Osteocyte (in vitro differentiated cells): ENCODE measurements around the gene MAP3K14. TPM values are rescaled to one million over a fixed set of nuclear protein-coding genes. Genes with fewer than 3 reads are reported as not detected.
A peak's percentile ranks its signal among the peaks of the same experiment; 100 is the strongest.
"Not testable (repeated sequence)": the region's sequence is repeated elsewhere in the genome, so short reads cannot be mapped to it uniquely, and the experiment has no call there.

ENCODE experiments used
- DNase-seq: peaks from one replicate; pipeline ENCODE4 v3.0.0; 2021; ENCODE audit warnings: mixed read lengths; ENCODE audit not compliant: unreplicated experiment; ENCODE audit errors: extremely low spot score
- H3K27ac Mint-ChIP-seq: one replicate; pipeline ENCODE4 v1.8.0; 2021; ENCODE audit warnings: mild to moderate bottlenecking, mixed read lengths; ENCODE audit not compliant: unreplicated experiment
- H3K27me3 Mint-ChIP-seq: one replicate; pipeline ENCODE4 v1.8.0; 2021; ENCODE audit warnings: mixed read lengths; ENCODE audit not compliant: unreplicated experiment
- H3K36me3 Mint-ChIP-seq: one replicate; pipeline ENCODE4 v1.8.0; 2021; ENCODE audit warnings: mixed read lengths; ENCODE audit not compliant: unreplicated experiment
- H3K4me1 Mint-ChIP-seq: one replicate; pipeline ENCODE4 v1.8.0; 2021; ENCODE audit warnings: mixed read lengths; ENCODE audit not compliant: unreplicated experiment
- H3K4me3 Mint-ChIP-seq: one replicate; pipeline ENCODE4 v1.8.0; 2021; ENCODE audit warnings: mild to moderate bottlenecking, moderate library complexity, mixed read lengths; ENCODE audit not compliant: unreplicated experiment
- H3K9me3 Mint-ChIP-seq: one replicate; pipeline ENCODE4 v1.8.0; 2021; ENCODE audit warnings: mixed read lengths; ENCODE audit not compliant: unreplicated experiment
- CTCF ChIP-seq: fragments of 200-600 bp; sonication (generic); IDR thresholded peaks from 2 replicates; pipeline ENCODE4 v1.5.0; 2021; ENCODE audit warnings: antibody characterized with exemption, mild to moderate bottlenecking, moderate library complexity
- total RNA-seq: library from RNA; stranded (reverse); gene quantifications from 2 replicates; pipeline ENCODE4 v1.2.1, GENCODE V29; 2021

Gene MAP3K14
- total RNA-seq, 1 donor from 2014 or later, result 13.2 TPM

- H3K27ac Mint-ChIP-seq, result no peak overlapping the region
- no peaks in the 10 kb centered on the region for H3K27me3 Mint-ChIP-seq
- H3K9me3 Mint-ChIP-seq, result peaks cover 14% of the 10 kb centered on the region
- no peaks in the 10 kb centered on the region for H3K36me3 Mint-ChIP-seq
- no peak for TF ChIP-seq CTCF
- peaks cover 17% of the 10 kb centered on the region for H3K4me1 Mint-ChIP-seq
- no peak for DNase-seq
- no peak overlapping the region for H3K4me3 Mint-ChIP-seq
Measured at GRCh38 chr17:45347444-45347843, 30.6 kb upstream of the MAP3K14 start.

- no peak for TF ChIP-seq CTCF
- no peak for DNase-seq
- H3K27me3 Mint-ChIP-seq, result no peaks in the 10 kb centered on the region
- H3K27ac Mint-ChIP-seq, result peak overlapping the region; percentile 39
- H3K36me3 Mint-ChIP-seq, result no peaks in the 10 kb centered on the region
- peaks cover 6% of the 10 kb centered on the region for H3K9me3 Mint-ChIP-seq
- H3K4me1 Mint-ChIP-seq, result peaks cover 26% of the 10 kb centered on the region
- no peak overlapping the region for H3K4me3 Mint-ChIP-seq
Measured at GRCh38 chr17:45346216-45347015, 29.6 kb upstream of the MAP3K14 start.

GRCh38 chr17:45345554-45346215 is 28.9 kb upstream of the MAP3K14 start:
- no peaks in the 10 kb centered on the region for H3K27me3 Mint-ChIP-seq
- TF ChIP-seq CTCF, result no peak
- H3K4me1 Mint-ChIP-seq, result peaks cover 33% of the 10 kb centered on the region
- no peak for DNase-seq
- no peaks in the 10 kb centered on the region for H3K36me3 Mint-ChIP-seq
- no peaks in the 10 kb centered on the region for H3K9me3 Mint-ChIP-seq
- no peak overlapping the region for H3K4me3 Mint-ChIP-seq
- peak overlapping the region; percentile 39 for H3K27ac Mint-ChIP-seq

GRCh38 chr17:45345246-45345553 is 28.4 kb upstream of the MAP3K14 start:
- DNase-seq, result no peak
- Mint-ChIP-seq H3K4me1 (peaks cover 34% of the 10 kb centered on the region), H3K36me3 (no peaks in the 10 kb centered on the region), H3K4me3 (no peak overlapping the region), H3K27me3 (no peaks in the 10 kb centered on the region), H3K27ac (peak overlapping the region; percentile 39), H3K9me3 (no peaks in the 10 kb centered on the region)
- TF ChIP-seq CTCF, result no peak

GRCh38 chr17:45343967-45344664 is 27.3 kb upstream of the MAP3K14 start:
- not testable (repeated sequence) for H3K27me3 Mint-ChIP-seq, H3K9me3 Mint-ChIP-seq, H3K4me3 Mint-ChIP-seq, H3K36me3 Mint-ChIP-seq, DNase-seq, H3K27ac Mint-ChIP-seq
- H3K4me1 Mint-ChIP-seq, result peaks cover 45% of the 10 kb centered on the region
